ENCODE data around the gene PPP2R5B.

GRCh38 chr11:64892838-64893193 lies 31.7 kb upstream of the PPP2R5B start:
- TF ChIP-seq CTCF (IDR thresholded peaks at IDR 0.05) (no peak), ATF6 (CRISPR knock-in tag; IDR thresholded peaks at IDR 0.05) (no peak), NR3C1 (CRISPR knock-in tag; conservative IDR thresholded peaks at IDR 0.05; ENCODE audit: low read depth) (no peak), E2F1 (CRISPR knock-in tag; IDR thresholded peaks at IDR 0.05) (no peak), ZNF232 (CRISPR knock-in tag; IDR thresholded peaks at IDR 0.05) (no peak), MXD4 (CRISPR knock-in tag; IDR thresholded peaks at IDR 0.05; ENCODE audit: borderline replicate concordance) (no peak), NFYB (CRISPR knock-in tag; conservative IDR thresholded peaks at IDR 0.05; ENCODE audit: low read depth) (no peak), CREB1 (CRISPR knock-in tag; IDR thresholded peaks at IDR 0.05) (no peak), MYBL2 (CRISPR knock-in tag; IDR thresholded peaks at IDR 0.05) (no peak)
- TF ChIP-seq, protein P1, sequence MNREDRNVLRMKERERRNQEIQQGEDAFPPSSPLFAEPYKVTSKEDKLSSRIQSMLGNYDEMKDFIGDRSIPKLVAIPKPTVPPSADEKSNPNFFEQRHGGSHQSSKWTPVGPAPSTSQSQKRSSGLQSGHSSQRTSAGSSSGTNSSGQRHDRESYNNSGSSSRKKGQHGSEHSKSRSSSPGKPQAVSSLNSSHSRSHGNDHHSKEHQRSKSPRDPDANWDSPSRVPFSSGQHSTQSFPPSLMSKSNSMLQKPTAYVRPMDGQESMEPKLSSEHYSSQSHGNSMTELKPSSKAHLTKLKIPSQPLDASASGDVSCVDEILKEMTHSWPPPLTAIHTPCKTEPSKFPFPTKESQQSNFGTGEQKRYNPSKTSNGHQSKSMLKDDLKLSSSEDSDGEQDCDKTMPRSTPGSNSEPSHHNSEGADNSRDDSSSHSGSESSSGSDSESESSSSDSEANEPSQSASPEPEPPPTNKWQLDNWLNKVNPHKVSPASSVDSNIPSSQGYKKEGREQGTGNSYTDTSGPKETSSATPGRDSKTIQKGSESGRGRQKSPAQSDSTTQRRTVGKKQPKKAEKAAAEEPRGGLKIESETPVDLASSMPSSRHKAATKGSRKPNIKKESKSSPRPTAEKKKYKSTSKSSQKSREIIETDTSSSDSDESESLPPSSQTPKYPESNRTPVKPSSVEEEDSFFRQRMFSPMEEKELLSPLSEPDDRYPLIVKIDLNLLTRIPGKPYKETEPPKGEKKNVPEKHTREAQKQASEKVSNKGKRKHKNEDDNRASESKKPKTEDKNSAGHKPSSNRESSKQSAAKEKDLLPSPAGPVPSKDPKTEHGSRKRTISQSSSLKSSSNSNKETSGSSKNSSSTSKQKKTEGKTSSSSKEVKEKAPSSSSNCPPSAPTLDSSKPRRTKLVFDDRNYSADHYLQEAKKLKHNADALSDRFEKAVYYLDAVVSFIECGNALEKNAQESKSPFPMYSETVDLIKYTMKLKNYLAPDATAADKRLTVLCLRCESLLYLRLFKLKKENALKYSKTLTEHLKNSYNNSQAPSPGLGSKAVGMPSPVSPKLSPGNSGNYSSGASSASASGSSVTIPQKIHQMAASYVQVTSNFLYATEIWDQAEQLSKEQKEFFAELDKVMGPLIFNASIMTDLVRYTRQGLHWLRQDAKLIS (CRISPR knock-in tag; IDR thresholded peaks at IDR 0.05; ENCODE audit: borderline replicate concordance), result no peak
